ENCODE data around the gene ZNF595.

GRCh38 chr4:98386-98785 lies 45.3 kb downstream of the ZNF595 start:
- TF ChIP-seq POLR2A (IDR thresholded peaks at IDR 0.05) (no peak), CTCF (IDR thresholded peaks at IDR 0.05) (no peak)
